Neural progenitor cell (in vitro differentiated cells): Measurements from ENCODE around the gene STXBP4. TPM values are rescaled to one million over a fixed set of nuclear protein-coding genes. Genes with fewer than 3 reads are reported as not detected.

Experiments used
- DNase-seq: peaks from one replicate; pipeline ENCODE4 v3.0.0-alpha.2; 2016; ENCODE audit warnings: low spot score
- H2AFZ ChIP-seq: fragments of 200-600 bp; sonication (generic); replicated peaks from 2 replicates; pipeline ENCODE4 v1.6.1; 2016; ENCODE audit warnings: antibody characterized with exemption
- H3F3A ChIP-seq: fragments of 200-600 bp; sonication (generic); 2 replicates; pipeline ENCODE4 v1.6.1; 2016; ENCODE audit warnings: antibody characterized with exemption, low read depth
- H3K27ac ChIP-seq: fragments of 200-600 bp; sonication (generic); 2 replicates; pipeline ENCODE4 v1.5.1; 2016; ENCODE audit warnings: mild to moderate bottlenecking
- H3K27me3 ChIP-seq: fragments of 200-600 bp; sonication (generic); 2 replicates; pipeline ENCODE4 v1.6.1; 2016; ENCODE audit warnings: mild to moderate bottlenecking, moderate library complexity
- H3K36me3 ChIP-seq: fragments of 200-600 bp; sonication (generic); 2 replicates; pipeline ENCODE4 v1.5.1; 2016
- H3K4me1 ChIP-seq: fragments of 200-600 bp; sonication (generic); 2 replicates; pipeline ENCODE4 v1.6.1; 2016; ENCODE audit warnings: mixed run types
- H3K4me2 ChIP-seq: fragments of 200-600 bp; sonication (generic); 2 replicates; pipeline ENCODE4 v1.6.1; 2016
- H3K4me3 ChIP-seq: fragments of 200-600 bp; sonication (generic); 2 replicates; pipeline ENCODE4 v1.5.1; 2016
- H3K79me2 ChIP-seq: fragments of 200-600 bp; sonication (generic); 2 replicates; pipeline ENCODE4 v1.6.1; 2016; ENCODE audit warnings: low read depth
- H3K9ac ChIP-seq: fragments of 200-600 bp; sonication (generic); 2 replicates; pipeline ENCODE4 v1.6.1; 2016
- H3K9me3 ChIP-seq: fragments of 200-600 bp; sonication (generic); 2 replicates; pipeline ENCODE4 v1.5.1; 2016; ENCODE audit warnings: low read depth
- H4K20me1 ChIP-seq: fragments of 200-600 bp; sonication (generic); 2 replicates; pipeline ENCODE4 v1.6.1; 2016; ENCODE audit warnings: low read depth
- H3K27ac Mint-ChIP-seq: 3 replicates; pipeline ENCODE4 v1.8.0; 2021; ENCODE audit warnings: mixed read lengths
- H3K27me3 Mint-ChIP-seq: 2 replicates; pipeline ENCODE4 v1.8.0; 2022; ENCODE audit warnings: low read depth, mild to moderate bottlenecking, inconsistent platforms, moderate library complexity, mixed read lengths; ENCODE audit not compliant: insufficient read depth
- H3K36me3 Mint-ChIP-seq: 3 replicates; pipeline ENCODE4 v1.8.0; 2021; ENCODE audit warnings: mixed read lengths
- H3K4me1 Mint-ChIP-seq: 3 replicates; pipeline ENCODE4 v1.8.0; 2021; ENCODE audit warnings: mixed read lengths
- H3K4me3 Mint-ChIP-seq: 3 replicates; pipeline ENCODE4 v1.8.0; 2021; ENCODE audit warnings: mild to moderate bottlenecking, moderate library complexity, mixed read lengths
- H3K9me3 Mint-ChIP-seq: 3 replicates; pipeline ENCODE4 v1.8.0; 2020; ENCODE audit warnings: mixed read lengths
- CTCF ChIP-seq: fragments of 200-600 bp; sonication (generic); IDR thresholded peaks from 2 replicates; pipeline ENCODE4 v1.5.1; 2017; ENCODE audit warnings: antibody characterized with exemption, mild to moderate bottlenecking
- EZH2 ChIP-seq: fragments of 200-600 bp; sonication (generic); IDR thresholded peaks from 2 replicates; pipeline ENCODE4 v1.6.1; 2017; ENCODE audit warnings: antibody characterized with exemption, mild to moderate bottlenecking, moderate library complexity
- EZH2phosphoT487 ChIP-seq: fragments of 200-600 bp; sonication (generic); IDR thresholded peaks from 2 replicates; pipeline ENCODE4 v1.6.1; 2017; ENCODE audit warnings: antibody characterized with exemption
- total RNA-seq: library from RNA; depleted of rRNA; stranded (reverse); fragments of >200 nt; gene quantifications from 2 replicates; pipeline ENCODE4 v1.2.3, GENCODE V29; 2015; ENCODE audit warnings: low replicate concordance

The STXBP4 gene
- total RNA-seq, 1 donor from 2014 or later = 111 TPM

GRCh38 chr17:54971147-54971546 is 2.6 kb downstream of the STXBP4 start:
- Mint-ChIP-seq H3K27me3 (no peaks in the 10 kb centered on the region), H3K27ac (no peak overlapping the region), H3K4me3 (no peak overlapping the region), H3K4me1 (peaks cover 10% of the 10 kb centered on the region), H3K36me3 (peaks cover 9% of the 10 kb centered on the region), H3K9me3 (peaks cover 5% of the 10 kb centered on the region)
- Histone ChIP-seq H3K27me3 (no peaks in the 10 kb centered on the region), H3K27ac (no peak overlapping the region), H2AFZ (no peak overlapping the region), H4K20me1 (no peaks in the 10 kb centered on the region), H3K79me2 (peaks cover 95% of the 10 kb centered on the region), H3K4me1 (peaks cover 12% of the 10 kb centered on the region), H3K4me2 (no peak overlapping the region), H3K9ac (no peak overlapping the region), H3K4me3 (no peak overlapping the region), H3K9me3 (no peaks in the 10 kb centered on the region), H3F3A (no peaks in the 10 kb centered on the region), H3K36me3 (no peaks in the 10 kb centered on the region)
- no peak for TF ChIP-seq EZH2phosphoT487
- no peak for TF ChIP-seq EZH2
- TF ChIP-seq CTCF = no peak
- DNase-seq = no peak

- H3K27me3 Mint-ChIP-seq = no peaks in the 10 kb centered on the region
- H3K9me3 ChIP-seq = no peaks in the 10 kb centered on the region
- no peaks in the 10 kb centered on the region for H3K27me3 ChIP-seq
- peaks cover 3% of the 10 kb centered on the region for H3K4me1 Mint-ChIP-seq
- H3K79me2 ChIP-seq = peaks cover 94% of the 10 kb centered on the region
- H3K27ac Mint-ChIP-seq = no peak overlapping the region
- H3K4me3 ChIP-seq = no peak overlapping the region
- H3K36me3 Mint-ChIP-seq = peaks cover 10% of the 10 kb centered on the region
- no peak overlapping the region for H3K4me2 ChIP-seq
- TF ChIP-seq CTCF (no peak), EZH2 (no peak), EZH2phosphoT487 (no peak)
- DNase-seq = no peak
- H3K9me3 Mint-ChIP-seq = peaks cover 10% of the 10 kb centered on the region
- H3K27ac ChIP-seq = no peak overlapping the region
- no peaks in the 10 kb centered on the region for H3K36me3 ChIP-seq
- no peak overlapping the region for H3K4me3 Mint-ChIP-seq
- no peaks in the 10 kb centered on the region for H3F3A ChIP-seq
- H3K4me1 ChIP-seq = peaks cover 12% of the 10 kb centered on the region
- no peak overlapping the region for H3K9ac ChIP-seq
- no peaks in the 10 kb centered on the region for H4K20me1 ChIP-seq
- no peak overlapping the region for H2AFZ ChIP-seq
These were observed 3.3 kb downstream of the STXBP4 start for GRCh38 chr17:54971901-54972300.

GRCh38 chr17:54972406-54973138 is 4.0 kb downstream of the STXBP4 start:
- no peak overlapping the region for H2AFZ ChIP-seq
- DNase-seq = no peak
- peaks cover 12% of the 10 kb centered on the region for H3K4me1 ChIP-seq
- no peak overlapping the region for H3K4me3 Mint-ChIP-seq
- H3K4me1 Mint-ChIP-seq = no peaks in the 10 kb centered on the region
- no peaks in the 10 kb centered on the region for H3F3A ChIP-seq
- no peaks in the 10 kb centered on the region for H3K27me3 Mint-ChIP-seq
- no peaks in the 10 kb centered on the region for H3K27me3 ChIP-seq
- H4K20me1 ChIP-seq = no peaks in the 10 kb centered on the region
- H3K79me2 ChIP-seq = peaks cover 94% of the 10 kb centered on the region
- no peaks in the 10 kb centered on the region for H3K9me3 ChIP-seq
- H3K4me2 ChIP-seq = no peak overlapping the region
- H3K36me3 Mint-ChIP-seq = peaks cover 12% of the 10 kb centered on the region
- H3K9ac ChIP-seq = no peak overlapping the region
- H3K27ac Mint-ChIP-seq = no peak overlapping the region
- H3K9me3 Mint-ChIP-seq = peaks cover 12% of the 10 kb centered on the region
- no peak overlapping the region for H3K4me3 ChIP-seq
- no peak overlapping the region for H3K27ac ChIP-seq
- TF ChIP-seq EZH2 = no peak
- no peak for TF ChIP-seq EZH2phosphoT487
- no peak for TF ChIP-seq CTCF
- no peaks in the 10 kb centered on the region for H3K36me3 ChIP-seq
